ENCODE results near the gene OR51S1. TPM values are rescaled to one million over a fixed set of nuclear protein-coding genes. Genes with fewer than 3 reads are reported as not detected.

OR51S1 gene
- total RNA-seq, 6 experiments from 2014 or later = not detected

DNA sequence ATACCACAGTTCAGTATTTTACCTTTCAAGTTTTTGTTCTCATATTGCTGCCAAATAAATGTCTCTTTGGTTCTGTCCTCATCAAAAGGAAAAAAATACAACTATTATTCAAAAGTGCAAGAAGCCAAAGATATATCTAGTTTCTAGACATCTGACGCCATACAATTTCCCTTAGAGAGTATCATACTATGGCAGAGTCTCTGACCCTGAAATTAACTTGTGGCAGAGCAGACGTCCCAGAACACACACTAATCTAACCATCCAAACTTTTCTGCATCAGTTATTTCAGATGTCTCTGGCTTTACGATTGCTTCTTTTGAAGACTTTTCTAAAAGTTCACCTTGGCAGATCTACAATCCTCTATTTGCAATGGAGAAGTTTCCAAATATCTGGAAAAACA lies 35.4 kb upstream of the OR51S1 start:
- H3K4me1 Mint-ChIP-seq (ENCODE audit: low read depth) = no peaks in the 10 kb centered on the region
- no peaks in the 10 kb centered on the region for H3K27me3 Mint-ChIP-seq (ENCODE audit: insufficient read depth)
- no peak overlapping the region for H3K27ac Mint-ChIP-seq
- TF ChIP-seq, protein P1, sequence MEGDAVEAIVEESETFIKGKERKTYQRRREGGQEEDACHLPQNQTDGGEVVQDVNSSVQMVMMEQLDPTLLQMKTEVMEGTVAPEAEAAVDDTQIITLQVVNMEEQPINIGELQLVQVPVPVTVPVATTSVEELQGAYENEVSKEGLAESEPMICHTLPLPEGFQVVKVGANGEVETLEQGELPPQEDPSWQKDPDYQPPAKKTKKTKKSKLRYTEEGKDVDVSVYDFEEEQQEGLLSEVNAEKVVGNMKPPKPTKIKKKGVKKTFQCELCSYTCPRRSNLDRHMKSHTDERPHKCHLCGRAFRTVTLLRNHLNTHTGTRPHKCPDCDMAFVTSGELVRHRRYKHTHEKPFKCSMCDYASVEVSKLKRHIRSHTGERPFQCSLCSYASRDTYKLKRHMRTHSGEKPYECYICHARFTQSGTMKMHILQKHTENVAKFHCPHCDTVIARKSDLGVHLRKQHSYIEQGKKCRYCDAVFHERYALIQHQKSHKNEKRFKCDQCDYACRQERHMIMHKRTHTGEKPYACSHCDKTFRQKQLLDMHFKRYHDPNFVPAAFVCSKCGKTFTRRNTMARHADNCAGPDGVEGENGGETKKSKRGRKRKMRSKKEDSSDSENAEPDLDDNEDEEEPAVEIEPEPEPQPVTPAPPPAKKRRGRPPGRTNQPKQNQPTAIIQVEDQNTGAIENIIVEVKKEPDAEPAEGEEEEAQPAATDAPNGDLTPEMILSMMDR (IDR thresholded peaks at IDR 0.05) = no peak
- H3K9me3 Mint-ChIP-seq = peaks cover 20% of the 10 kb centered on the region
- DNase-seq = no peak
- no peaks in the 10 kb centered on the region for H3K36me3 Mint-ChIP-seq (ENCODE audit: low read depth)
- H3K4me3 Mint-ChIP-seq = no peak overlapping the region

DNA sequence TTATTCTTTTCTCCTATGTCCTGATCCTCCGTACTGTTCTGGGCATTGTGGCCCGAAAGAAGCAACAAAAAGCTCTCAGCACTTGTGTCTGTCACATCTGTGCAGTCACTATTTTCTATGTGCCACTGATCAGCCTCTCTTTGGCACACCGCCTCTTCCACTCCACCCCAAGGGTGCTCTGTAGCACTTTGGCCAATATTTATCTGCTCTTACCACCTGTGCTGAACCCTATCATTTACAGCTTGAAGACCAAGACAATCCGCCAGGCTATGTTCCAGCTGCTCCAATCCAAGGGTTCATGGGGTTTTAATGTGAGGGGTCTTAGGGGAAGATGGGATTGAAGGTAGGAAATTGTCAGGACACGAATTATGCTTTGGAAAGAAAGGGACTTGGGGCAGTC lies 33.5 kb upstream of the OR51S1 start:
- H3K4me1 Mint-ChIP-seq (ENCODE audit: low read depth) = no peaks in the 10 kb centered on the region
- H3K9me3 Mint-ChIP-seq = peaks cover 27% of the 10 kb centered on the region
- TF ChIP-seq, protein P1 (IDR thresholded peaks at IDR 0.05) = no peak
- DNase-seq = no peak
- H3K27me3 Mint-ChIP-seq (ENCODE audit: insufficient read depth) = no peaks in the 10 kb centered on the region
- no peak overlapping the region for H3K27ac Mint-ChIP-seq
- no peaks in the 10 kb centered on the region for H3K36me3 Mint-ChIP-seq (ENCODE audit: low read depth)
- no peak overlapping the region for H3K4me3 Mint-ChIP-seq

- no peak for DNase-seq
- H3K36me3 Mint-ChIP-seq (ENCODE audit: low read depth) = no peaks in the 10 kb centered on the region
- no peaks in the 10 kb centered on the region for H3K27me3 Mint-ChIP-seq (ENCODE audit: insufficient read depth)
- TF ChIP-seq, protein P1 (IDR thresholded peaks at IDR 0.05) = no peak
- no peaks in the 10 kb centered on the region for H3K4me1 Mint-ChIP-seq (ENCODE audit: low read depth)
- H3K4me3 Mint-ChIP-seq = no peak within 1 kb of the TSS
- no peak within 1 kb of the TSS for H3K27ac Mint-ChIP-seq
- peaks cover 30% of the 10 kb centered on the region for H3K9me3 Mint-ChIP-seq
Measured at GRCh38 chr11:4881860-4882500, 33.0 kb upstream of the OR51S1 start, which contains the start of gene OR51T1. Gene OR51T1, plus strand, starts transcription at chr11:4881900. Its CDS starts 0 bp downstream, at chr11:4881900.

GRCh38 chr11:4881188-4881587 lies 32.2 kb upstream of the OR51S1 start:
- Mint-ChIP-seq H3K9me3 (peaks cover 33% of the 10 kb centered on the region), H3K4me1 (ENCODE audit: low read depth) (no peaks in the 10 kb centered on the region), H3K27me3 (ENCODE audit: insufficient read depth) (no peaks in the 10 kb centered on the region), H3K27ac (no peak overlapping the region), H3K4me3 (no peak overlapping the region), H3K36me3 (ENCODE audit: low read depth) (no peaks in the 10 kb centered on the region)
- TF ChIP-seq, protein P1 (IDR thresholded peaks at IDR 0.05) = no peak
- no peak for DNase-seq

DNA sequence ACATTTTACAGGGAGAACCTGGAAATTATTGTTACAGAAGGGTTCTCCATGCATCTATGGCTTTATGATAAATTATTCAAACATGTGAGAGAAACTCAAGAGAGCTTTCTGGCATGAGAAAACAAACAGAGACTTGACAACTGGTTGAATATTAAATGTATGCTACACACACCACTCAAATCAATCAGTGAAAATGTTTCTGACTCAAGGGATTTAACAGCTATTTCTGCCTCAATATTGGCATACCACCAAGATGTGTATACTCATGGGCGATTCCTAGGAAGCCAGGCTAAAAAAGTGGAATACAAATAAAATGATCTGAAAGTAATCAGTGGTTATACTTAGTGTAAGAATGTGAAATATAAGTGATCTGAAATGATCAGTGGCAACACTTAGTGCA lies 16.8 kb upstream of the OR51S1 start:
- Mint-ChIP-seq H3K9me3 (peaks cover 45% of the 10 kb centered on the region), H3K4me1 (ENCODE audit: low read depth) (no peaks in the 10 kb centered on the region), H3K27me3 (ENCODE audit: insufficient read depth) (no peaks in the 10 kb centered on the region), H3K4me3 (no peak overlapping the region), H3K27ac (no peak overlapping the region), H3K36me3 (ENCODE audit: low read depth) (no peaks in the 10 kb centered on the region; the same call in 1 of the 2 replicates)
- DNase-seq = no peak
- TF ChIP-seq, protein P1 (IDR thresholded peaks at IDR 0.05) = no peak

Measured in HFFc6 (cell line).